HepG2 (cell line): ENCODE results near the gene ARHGAP26. TPM values are rescaled to one million over a fixed set of nuclear protein-coding genes. Genes with fewer than 3 reads are reported as not detected.

Experiments
- AKAP8 ChIP-seq: sonication (generic); formaldehyde crosslinking; IDR thresholded peaks from 2 replicates; pipeline ENCODE4 v1.5.1; 2020; ENCODE audit warnings: mild to moderate bottlenecking, missing genetic modification reagents
- ATRX ChIP-seq: sonication (generic); formaldehyde crosslinking; IDR thresholded peaks from 2 replicates; pipeline ENCODE4 v1.4.0; 2020; ENCODE audit warnings: missing genetic modification reagents, borderline replicate concordance
- BRD4 ChIP-seq: sonication (generic); formaldehyde crosslinking; IDR thresholded peaks from 2 replicates; pipeline ENCODE4 v1.4.0; 2020; ENCODE audit warnings: missing genetic modification reagents
- CTCF ChIP-seq: sonication (generic); formaldehyde crosslinking; IDR thresholded peaks from 2 replicates; pipeline ENCODE4 v1.5.0; 2020; ENCODE audit warnings: mild to moderate bottlenecking, missing genetic modification reagents, moderate library complexity
- HMG20B ChIP-seq: conservative IDR thresholded peaks from 2 replicates; pipeline ENCODE4 v1.6.1; 2016; ENCODE audit warnings: missing genetic modification reagents, missing compliant biosample characterization
- SMAD9 ChIP-seq: sonication (generic); formaldehyde crosslinking; IDR thresholded peaks from 2 replicates; pipeline ENCODE4 v1.5.1; 2020; ENCODE audit warnings: mild to moderate bottlenecking, missing genetic modification reagents
- SOX13 ChIP-seq, 3 experiments: fragments of 450-650 bp in 1 of 3; sonication (generic) in 1 of 3; formaldehyde crosslinking in 1 of 3; IDR thresholded peaks in 2 of 3; conservative IDR thresholded peaks in 1 of 3; 2 replicates each; pipeline versions ENCODE4 v1.5.0 to v1.6.1; 2016 to 2020; ENCODE audit warnings: antibody characterized with exemption in 1 of 3, mild to moderate bottlenecking in 1 of 3, missing compliant biosample characterization in 1 of 3, missing genetic modification reagents in 1 of 3, moderate library complexity in 1 of 3
- YY1 ChIP-seq: IDR thresholded peaks from 2 replicates; pipeline ENCODE4 v1.6.1; 2011; ENCODE audit warnings: low read length, low read depth, moderate library complexity, mild to moderate bottlenecking; ENCODE audit not compliant: insufficient read depth, insufficient replicate concordance
- ZBTB26 ChIP-seq: IDR thresholded peaks from 2 replicates; pipeline ENCODE4 v1.6.1; 2016; ENCODE audit warnings: missing compliant biosample characterization, missing genetic modification reagents, borderline replicate concordance
- ZC3H13 ChIP-seq: sonication (generic); formaldehyde crosslinking; IDR thresholded peaks from 2 replicates; pipeline ENCODE4 v1.8.1; 2023; ENCODE audit warnings: mild to moderate bottlenecking, missing genetic modification reagents, moderate library complexity
- ZC3H4 ChIP-seq: sonication (generic); formaldehyde crosslinking; IDR thresholded peaks from 2 replicates; pipeline ENCODE4 v1.4.0; 2020; ENCODE audit warnings: missing genetic modification reagents, borderline replicate concordance
- ZIK1 ChIP-seq: sonication (generic); formaldehyde crosslinking; IDR thresholded peaks from 2 replicates; pipeline ENCODE4 v1.5.0; 2020; ENCODE audit warnings: mild to moderate bottlenecking, low read depth, missing genetic modification reagents, borderline replicate concordance
- ZNF121 ChIP-seq: sonication (generic); formaldehyde crosslinking; IDR thresholded peaks from 2 replicates; pipeline ENCODE4 v1.5.0; 2020; ENCODE audit warnings: mild to moderate bottlenecking, missing genetic modification reagents
- ZNF20 ChIP-seq: sonication (generic); formaldehyde crosslinking; IDR thresholded peaks from 2 replicates; pipeline ENCODE4 v1.4.0; 2020; ENCODE audit warnings: mild to moderate bottlenecking, moderate library complexity, missing genetic modification reagents
- ZNF329 ChIP-seq: sonication (generic); formaldehyde crosslinking; IDR thresholded peaks from 2 replicates; pipeline ENCODE4 v1.9.0; 2021; ENCODE audit warnings: low read depth, mild to moderate bottlenecking, missing genetic modification reagents
- ZNF350 ChIP-seq: sonication (generic); formaldehyde crosslinking; IDR thresholded peaks from 2 replicates; pipeline ENCODE4 v1.4.0; 2020; ENCODE audit warnings: mild to moderate bottlenecking, low read depth, missing genetic modification reagents, borderline replicate concordance
- polyA plus RNA-seq, 8 experiments: library from polyadenylated mRNA; depleted of rRNA in 3 of 8; stranded (reverse) in 7 of 8; unstranded in 1 of 8; fragments of >200 nt; fragmentation: Illumina TruSeq in 4 of 8; extraction: Trizol in 4 of 8; gene quantifications; 2 replicates each; pipeline versions ENCODE4 v1.2.1 to v1.2.3, GENCODE V29; 2011 to 2016; ENCODE audit warnings: low read depth in 4 of 8, missing spikeins in 1 of 8, mixed read lengths in 1 of 8; ENCODE audit not compliant: insufficient read depth in 1 of 8
- total RNA-seq, 5 experiments: library from RNA; depleted of rRNA; stranded (reverse); fragments of >200 nt; fragmentation: Illumina TruSeq; extraction: Trizol; gene quantifications; 2 replicates each; pipeline ENCODE4 v1.2.3, GENCODE V29; 2016; ENCODE audit warnings: low read depth in 1 of 5
- TF ChIP-seq, protein P1 (sequence below): sonication (generic); formaldehyde crosslinking; IDR thresholded peaks from 2 replicates; pipeline ENCODE4 v1.5.0; 2020; ENCODE audit warnings: mild to moderate bottlenecking, missing genetic modification reagents
- TF ChIP-seq, protein P2 (sequence below): sonication (generic); formaldehyde crosslinking; IDR thresholded peaks from 2 replicates; pipeline ENCODE4 v1.5.1; 2020; ENCODE audit warnings: mild to moderate bottlenecking, missing genetic modification reagents

The ARHGAP26 gene
- total and polyA plus RNA-seq, 2 of the 13 experiments (the other 11 are each of a cell fraction or from before 2014, with no cell fraction given) = 9.6 to 18.2 TPM

GRCh38 chr5:142770650-142771609 lies 753 bp downstream of the ARHGAP26 start (continued):
- TF ChIP-seq ZBTB26 (CRISPR knock-in tag) (no peak), ZNF121 (CRISPR knock-in tag) (0 out of 2 replicates have a peak, but pooled peaks have one; percentile 8), ZIK1 (CRISPR knock-in tag) (peak; percentile 82; the same call in 1 of the 2 replicates), AKAP8 (CRISPR knock-in tag) (peak; percentile 72; the same call in 1 of the 2 replicates), ATRX (CRISPR knock-in tag) (no peak), YY1 (peak; percentile 42), ZNF329 (0 out of 2 replicates have a peak, but pooled peaks have one; percentile 81), CTCF (CRISPR knock-in tag) (peak; percentile 89), ZNF20 (CRISPR knock-in tag) (no peak), ZC3H13 (peak; percentile 29; the same call in 1 of the 2 replicates), BRD4 (CRISPR knock-in tag) (0 out of 2 replicates have a peak, but pooled peaks have one; percentile 63), SMAD9 (CRISPR knock-in tag) (peak; percentile 46; the same call in 1 of the 2 replicates), SOX13 (IDR thresholded peaks at IDR 0.05) (no peak), SOX13 (CRISPR knock-in tag; conservative IDR thresholded peaks at IDR 0.05 in 1 of 2, IDR thresholded peaks at IDR 0.05 in 1 of 2) (peak in 1 of 2 experiments; percentile 56; a peak in 2 of 4 replicates), HMG20B (no peak; the same call in 1 of the 2 replicates), ZNF350 (CRISPR knock-in tag) (peak; percentile 65; the same call in 1 of the 2 replicates), ZC3H4 (no peak)
- TF ChIP-seq, protein P1, sequence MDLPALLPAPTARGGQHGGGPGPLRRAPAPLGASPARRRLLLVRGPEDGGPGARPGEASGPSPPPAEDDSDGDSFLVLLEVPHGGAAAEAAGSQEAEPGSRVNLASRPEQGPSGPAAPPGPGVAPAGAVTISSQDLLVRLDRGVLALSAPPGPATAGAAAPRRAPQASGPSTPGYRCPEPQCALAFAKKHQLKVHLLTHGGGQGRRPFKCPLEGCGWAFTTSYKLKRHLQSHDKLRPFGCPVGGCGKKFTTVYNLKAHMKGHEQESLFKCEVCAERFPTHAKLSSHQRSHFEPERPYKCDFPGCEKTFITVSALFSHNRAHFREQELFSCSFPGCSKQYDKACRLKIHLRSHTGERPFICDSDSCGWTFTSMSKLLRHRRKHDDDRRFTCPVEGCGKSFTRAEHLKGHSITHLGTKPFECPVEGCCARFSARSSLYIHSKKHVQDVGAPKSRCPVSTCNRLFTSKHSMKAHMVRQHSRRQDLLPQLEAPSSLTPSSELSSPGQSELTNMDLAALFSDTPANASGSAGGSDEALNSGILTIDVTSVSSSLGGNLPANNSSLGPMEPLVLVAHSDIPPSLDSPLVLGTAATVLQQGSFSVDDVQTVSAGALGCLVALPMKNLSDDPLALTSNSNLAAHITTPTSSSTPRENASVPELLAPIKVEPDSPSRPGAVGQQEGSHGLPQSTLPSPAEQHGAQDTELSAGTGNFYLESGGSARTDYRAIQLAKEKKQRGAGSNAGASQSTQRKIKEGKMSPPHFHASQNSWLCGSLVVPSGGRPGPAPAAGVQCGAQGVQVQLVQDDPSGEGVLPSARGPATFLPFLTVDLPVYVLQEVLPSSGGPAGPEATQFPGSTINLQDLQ (CRISPR knock-in tag) = no peak
- TF ChIP-seq, protein P2, sequence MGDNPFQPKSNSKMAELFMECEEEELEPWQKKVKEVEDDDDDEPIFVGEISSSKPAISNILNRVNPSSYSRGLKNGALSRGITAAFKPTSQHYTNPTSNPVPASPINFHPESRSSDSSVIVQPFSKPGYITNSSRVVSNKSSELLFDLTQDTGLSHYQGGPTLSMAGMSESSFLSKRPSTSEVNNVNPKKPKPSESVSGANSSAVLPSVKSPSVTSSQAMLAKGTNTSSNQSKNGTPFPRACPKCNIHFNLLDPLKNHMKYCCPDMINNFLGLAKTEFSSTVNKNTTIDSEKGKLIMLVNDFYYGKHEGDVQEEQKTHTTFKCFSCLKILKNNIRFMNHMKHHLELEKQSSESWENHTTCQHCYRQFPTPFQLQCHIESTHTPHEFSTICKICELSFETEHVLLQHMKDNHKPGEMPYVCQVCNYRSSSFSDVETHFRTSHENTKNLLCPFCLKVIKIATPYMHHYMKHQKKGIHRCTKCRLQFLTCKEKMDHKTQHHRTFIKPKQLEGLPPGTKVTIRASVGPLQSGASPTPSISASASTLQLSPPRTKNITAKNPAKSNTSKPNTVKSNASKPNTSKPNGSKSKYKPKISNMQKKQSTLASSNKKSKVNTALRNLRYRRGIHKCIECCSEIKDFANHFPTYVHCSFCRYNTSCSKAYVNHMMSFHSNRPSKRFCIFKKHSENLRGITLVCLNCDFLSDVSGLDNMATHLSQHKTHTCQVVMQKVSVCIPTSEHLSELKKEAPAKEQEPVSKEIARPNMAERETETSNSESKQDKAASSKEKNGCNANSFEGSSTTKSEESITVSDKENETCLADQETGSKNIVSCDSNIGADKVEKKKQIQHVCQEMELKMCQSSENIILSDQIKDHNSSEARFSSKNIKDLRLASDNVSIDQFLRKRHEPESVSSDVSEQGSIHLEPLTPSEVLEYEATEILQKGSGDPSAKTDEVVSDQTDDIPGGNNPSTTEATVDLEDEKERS (CRISPR knock-in tag) = no peak
